GM18951 (cell line): ENCODE measurements around the gene MTARC1.

ENCODE experiments used
- POLR2A ChIP-seq: IDR thresholded peaks from 4 replicates; pipeline ENCODE4 v1.6.1; 2011; ENCODE audit warnings: mild to moderate bottlenecking; ENCODE audit not compliant: insufficient read length, insufficient read depth; ENCODE audit errors: extremely low read depth
- in situ Hi-C: fragments of 300-500 bp; cut with MboI; formaldehyde crosslinking; loops from one replicate; pipeline ENCODE4 v1.12.0; 2022; ENCODE audit warnings: low sequenced_read_pairs, mixed read lengths, inconsistent platforms; ENCODE audit not compliant: unreplicated experiment

MTARC1 gene

DNA sequence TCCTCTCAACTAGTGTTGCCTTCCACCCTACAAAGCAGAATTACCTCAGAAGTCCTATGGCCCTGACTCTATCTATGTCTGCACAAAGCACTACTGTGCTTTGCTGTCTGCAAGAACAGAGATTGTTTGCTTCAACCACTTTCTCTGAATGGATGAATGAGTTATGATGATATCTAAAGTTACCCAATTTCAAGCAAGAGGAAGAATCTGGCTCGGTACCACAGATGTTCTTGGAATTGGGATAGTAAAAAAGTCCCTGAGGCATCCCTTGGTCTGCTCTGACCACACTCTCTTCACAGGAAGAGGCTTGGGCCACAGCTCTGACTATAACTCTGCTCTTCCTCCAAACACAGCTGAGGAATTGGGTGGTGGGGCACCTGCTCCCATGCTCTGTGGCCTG is 31.2 kb downstream of the MTARC1 start:
- TF ChIP-seq POLR2A: no peak
- in situ Hi-C loops: no loop called here

DNA sequence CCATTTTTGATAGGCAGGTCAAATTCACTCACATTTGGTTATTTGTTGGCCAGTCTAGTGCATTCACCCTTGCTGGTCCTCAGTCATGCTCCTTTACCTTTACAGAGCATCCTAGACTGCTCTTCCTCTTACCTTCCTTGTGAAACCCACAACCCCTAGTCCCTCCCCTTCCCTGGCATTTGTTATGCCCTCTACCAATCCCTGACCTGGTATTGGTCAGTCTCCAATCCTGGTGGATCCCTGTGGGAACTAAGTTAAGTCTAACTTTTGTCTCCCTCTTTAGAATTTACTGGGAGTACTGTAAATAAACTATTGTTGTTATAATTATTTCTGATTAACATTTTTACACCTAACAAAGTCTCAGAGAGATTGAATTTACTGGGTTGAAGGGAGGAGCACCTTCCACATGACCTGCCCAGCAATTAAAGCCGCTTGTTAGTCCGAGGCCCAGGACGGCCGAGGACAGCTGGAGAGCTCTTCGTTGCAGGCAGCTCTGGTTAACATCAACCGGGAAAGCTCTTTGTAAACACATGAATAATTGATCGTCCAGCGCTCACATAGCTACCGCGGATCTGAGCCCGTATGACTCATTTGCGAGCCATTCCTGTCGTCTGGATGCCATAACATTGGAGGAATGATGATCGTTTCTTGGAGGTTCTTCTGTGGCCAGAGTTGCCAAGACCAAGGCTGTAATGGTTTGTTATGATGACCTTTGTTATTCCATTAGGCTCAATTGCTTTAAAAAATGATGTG is 31.9 kb downstream of the MTARC1 start:
- TF ChIP-seq POLR2A: no peak
- in situ Hi-C loops: no loop called here

DNA sequence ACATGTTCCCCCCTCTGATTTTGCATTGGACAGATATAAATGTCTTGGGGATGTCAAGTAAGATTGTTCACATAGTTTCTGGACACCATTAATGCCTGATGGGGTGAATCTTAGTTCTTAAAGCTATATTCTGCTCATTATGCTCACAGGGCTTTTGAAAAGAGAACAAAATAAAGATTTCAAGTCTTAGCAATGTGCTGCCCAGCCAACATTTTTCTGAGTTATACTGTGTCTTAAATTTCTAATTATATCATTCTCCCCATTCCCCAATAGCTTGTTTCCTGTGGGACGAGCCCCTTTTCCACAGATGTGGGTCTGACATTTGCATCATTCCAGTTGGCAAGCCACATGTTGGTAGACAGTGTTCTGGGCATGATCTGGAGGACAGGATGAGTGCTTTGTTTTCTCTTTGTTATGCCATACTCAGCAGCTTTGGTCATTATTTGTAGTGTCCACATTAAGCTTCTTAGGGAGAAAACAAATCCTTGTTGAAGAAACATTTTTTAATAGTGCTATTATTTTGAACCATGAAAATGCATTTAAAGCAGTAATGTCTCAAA is 32.8 kb downstream of the MTARC1 start:
- no peak for TF ChIP-seq POLR2A
- in situ Hi-C loops: no loop called here

DNA sequence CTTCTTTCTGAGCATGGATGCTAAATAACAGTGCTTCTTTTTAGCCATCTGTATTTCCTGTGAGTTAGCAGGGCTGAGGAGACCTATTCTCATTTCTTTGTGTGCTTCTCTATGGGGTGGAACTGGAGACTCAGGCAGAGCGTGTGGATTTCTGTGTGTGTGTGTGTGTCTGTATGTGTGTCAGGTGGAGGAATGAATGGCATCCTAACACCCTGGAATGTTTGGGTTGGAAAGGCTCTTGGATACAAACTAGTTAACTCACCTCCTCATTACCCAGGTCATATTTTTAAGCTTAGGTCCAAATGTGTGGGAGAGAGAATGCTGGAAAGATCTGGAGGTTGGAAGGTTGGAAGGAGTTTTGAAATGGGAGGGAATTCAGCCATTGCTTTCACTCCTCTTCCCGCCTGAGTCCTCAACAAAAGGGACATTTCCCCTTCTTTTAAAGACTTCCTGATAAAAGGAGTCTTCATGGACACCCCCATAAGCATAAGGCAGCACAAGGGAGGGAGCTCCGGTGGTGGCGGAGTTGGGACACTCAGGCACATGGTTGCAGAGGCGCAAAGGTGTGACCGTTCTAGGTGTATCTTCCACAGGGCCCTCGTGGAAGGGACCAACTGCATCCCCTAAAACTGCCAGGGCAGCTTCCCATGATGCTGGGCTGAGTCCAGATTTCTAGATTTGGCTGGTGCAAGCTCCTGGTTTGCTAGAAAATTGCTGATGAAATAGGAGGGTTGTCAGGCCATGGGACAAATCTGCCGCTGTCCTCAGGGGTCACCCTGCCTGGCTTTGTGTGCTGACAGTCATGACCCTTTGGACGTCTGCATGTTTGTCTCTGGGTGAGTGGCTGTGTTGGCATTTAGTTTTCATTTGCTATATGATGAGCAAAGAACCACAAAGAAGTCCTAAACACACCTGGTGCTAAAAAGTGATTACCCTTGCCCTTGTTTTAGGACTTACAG is 37.6 kb downstream of the MTARC1 start:
- no peak for TF ChIP-seq POLR2A
- in situ Hi-C loops: no loop called here

DNA sequence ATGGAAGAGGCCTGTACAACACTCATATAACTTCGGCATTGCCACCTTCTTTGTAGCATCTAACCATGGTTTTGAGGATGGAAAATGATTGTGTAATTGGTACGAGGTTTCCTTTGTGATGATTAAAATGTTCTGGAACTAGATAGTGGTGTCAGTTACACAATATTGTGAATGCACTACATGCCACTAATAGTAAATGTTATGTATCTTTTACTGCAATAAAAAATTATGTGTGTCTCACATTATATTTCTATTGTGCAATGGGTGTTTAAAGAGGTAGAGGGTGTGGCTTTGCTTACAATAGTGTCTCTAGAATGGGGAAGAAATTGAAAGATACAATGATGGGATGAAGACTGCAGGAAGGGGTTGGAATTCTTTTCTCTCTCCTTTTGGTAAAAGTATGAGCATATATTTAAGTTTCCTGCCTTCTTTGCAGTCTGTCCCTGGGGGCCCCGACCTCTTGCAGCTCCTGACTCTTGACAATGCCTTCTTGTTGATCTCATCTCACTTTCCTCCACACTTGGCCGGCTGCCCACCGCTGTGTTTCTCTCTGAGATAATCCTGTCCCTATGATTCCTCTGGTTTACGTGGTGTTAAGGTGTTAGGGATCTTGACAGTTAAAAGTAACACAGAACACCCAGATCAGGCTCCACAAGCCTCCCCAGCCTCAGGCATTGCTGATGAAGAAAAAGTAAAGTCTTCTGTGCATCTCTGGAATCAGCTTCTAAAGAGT is 39.3 kb downstream of the MTARC1 start:
- in situ Hi-C loops: no loop called here
- no peak for TF ChIP-seq POLR2A

DNA sequence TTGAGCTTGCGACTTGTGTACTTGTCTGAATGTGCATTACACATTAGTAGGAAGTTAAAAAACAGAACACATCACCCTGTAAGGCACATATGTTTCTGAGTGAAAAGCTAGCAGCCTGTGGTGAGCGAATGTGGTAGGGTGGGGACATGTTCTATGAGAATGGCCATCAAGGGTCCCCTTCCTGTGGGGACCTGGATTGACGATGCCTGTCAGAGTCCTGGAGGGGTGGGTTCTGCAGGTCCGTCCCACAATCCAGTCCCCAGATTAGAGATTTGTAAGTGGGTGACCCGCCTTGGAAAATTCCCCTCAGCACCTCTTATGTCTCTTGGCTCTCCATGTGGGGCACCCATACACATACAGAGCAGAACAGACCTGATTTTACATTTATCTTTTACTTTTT is 40.0 kb downstream of the MTARC1 start:
- no peak for TF ChIP-seq POLR2A
- in situ Hi-C loops: no loop called here

DNA sequence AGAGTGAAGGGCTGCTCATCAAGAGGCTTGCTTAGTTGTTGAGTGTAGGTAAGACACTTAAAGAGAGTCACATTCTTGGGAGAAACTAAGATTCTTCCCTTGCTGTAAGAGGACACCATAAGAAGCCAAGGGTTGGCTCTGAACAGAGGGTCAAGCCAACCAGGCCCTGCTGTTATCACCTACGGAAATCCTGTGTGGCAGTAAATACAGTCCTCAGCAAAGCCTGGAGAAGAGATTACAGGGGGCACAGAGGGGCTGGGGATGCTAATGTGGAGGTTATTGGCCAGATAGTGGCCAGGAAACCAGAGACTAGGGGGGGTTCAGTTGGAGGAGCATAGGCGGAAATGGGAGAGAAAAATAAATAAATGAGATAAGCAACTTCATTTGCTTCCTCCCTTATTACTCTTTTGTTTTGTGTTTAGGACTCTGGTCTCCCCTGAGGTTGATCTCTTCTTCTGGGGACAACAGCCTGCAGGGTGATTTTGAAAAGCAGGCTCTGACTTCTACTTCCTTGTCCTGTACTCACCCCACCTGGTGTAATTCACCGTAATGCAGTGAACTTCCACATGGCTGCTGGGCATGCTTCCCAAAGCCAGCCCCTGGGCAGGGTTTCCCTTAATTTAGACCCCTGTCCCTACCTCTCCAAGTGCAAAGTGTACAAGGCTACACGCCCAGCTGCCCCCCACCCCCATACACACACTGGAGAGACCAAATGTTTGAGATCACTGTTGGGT is 40.9 kb downstream of the MTARC1 start:
- in situ Hi-C loops: no loop called here
- TF ChIP-seq POLR2A: no peak

DNA sequence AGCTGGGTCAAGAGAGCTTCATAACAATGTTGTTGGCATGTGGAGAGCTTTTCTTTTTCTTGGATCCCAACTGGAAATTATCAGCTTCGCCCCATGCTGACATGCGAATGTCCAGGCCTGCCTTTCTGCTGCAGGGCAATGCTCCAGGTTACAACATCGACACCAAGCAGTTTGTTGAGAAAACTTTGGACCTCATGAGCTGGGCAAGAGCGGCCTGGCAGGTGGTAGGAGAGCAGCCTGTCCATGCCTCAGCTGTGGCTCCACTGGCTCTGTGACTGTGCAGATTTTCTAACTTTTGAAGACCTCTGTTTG is 41.4 kb downstream of the MTARC1 start:
- TF ChIP-seq POLR2A: no peak
- in situ Hi-C loops: no loop called here

DNA sequence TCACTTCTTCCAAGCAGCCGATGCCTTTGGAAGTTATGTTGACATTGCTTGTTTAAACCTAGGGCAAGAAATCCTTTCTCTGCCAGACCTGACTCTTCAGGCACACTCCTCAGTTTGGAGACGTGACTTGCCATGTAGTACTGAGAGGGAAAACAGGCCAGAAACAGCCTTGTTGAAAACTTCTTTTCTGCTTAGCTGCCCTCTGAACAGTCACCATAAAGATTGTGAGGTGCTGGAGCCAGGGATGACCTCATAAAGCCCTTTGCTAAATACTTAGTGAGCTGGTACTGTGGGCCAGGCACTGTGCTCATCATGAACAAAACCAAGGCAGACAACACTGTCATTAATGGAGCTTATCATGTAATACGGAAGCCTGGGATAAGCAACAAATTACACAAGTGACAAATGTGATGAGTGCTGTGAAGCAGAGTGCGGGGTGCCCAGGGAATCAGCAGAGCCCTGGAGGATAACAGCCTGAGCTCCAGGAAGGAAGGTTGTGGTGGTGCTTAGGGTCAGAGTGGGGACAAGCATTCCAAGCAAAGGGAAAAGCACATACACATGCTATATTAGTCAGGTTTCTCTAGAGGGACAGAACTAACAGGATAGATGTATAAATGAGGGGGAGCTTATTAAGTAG is 42.4 kb downstream of the MTARC1 start:
- in situ Hi-C loops: no loop called here
- no peak for TF ChIP-seq POLR2A

DNA sequence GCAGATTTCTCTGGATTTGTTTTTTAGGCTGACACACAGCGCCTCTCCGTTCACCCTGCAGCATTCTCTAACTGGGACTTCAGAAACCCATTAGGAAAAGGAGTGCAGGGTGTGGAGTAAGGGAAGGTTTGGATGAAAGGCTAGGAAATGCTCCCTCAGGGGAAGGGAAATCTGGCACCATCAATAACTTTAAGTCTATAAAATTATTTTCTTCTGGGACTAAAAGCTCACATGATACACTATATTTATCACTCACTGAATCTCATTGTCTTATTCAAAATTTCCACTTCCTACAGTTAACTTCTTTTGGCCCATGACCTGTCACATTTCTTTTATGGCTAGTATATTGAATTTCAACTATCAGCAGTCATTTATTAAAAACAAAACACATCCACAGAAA is 46.7 kb downstream of the MTARC1 start:
- in situ Hi-C loops: no loop called here

DNA sequence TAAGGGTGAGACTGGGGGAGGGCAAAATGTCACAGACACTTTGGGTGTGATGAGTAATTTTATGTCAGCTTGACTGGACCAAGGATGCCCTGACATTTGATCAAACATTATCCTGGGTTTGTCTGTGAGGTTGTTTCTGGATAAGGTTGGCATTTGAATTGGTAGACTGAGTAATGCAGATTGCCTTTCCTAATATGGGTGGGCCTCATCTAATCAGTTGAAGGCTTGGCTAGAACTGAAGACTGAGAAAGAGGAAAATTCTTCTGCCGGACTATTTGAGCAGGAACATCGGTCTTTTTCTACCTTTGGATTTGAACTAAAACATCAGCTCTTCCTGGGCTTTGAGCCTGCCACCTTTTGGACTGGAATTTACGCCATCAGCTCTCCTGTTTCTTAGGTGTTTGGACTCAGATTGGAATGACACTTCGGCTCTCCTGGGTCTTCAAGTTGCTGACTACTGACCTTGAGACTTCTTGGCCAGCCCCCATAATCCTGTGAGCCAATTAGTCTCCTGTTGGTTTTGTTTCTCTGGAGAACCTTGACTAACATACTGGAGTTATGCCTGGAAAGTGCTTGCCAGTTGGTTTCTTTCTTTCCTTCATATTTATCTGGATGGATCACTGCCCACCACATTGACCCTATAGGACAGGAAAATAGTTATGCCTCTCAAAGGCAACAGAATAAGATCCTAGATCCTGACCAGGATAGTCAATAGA is 47.6 kb downstream of the MTARC1 start:
- TF ChIP-seq POLR2A: no peak
- in situ Hi-C loops: no loop called here

More for the DNA sequence above, 46.7 kb downstream of the MTARC1 start:
- TF ChIP-seq POLR2A: no peak
